H9 (cell line): ENCODE measurements around the gene ZNF771. TPM values are rescaled to one million over a fixed set of nuclear protein-coding genes. Genes with fewer than 3 reads are reported as not detected.

Experiments
- DNase-seq: peaks from one replicate; pipeline ENCODE4 v3.0.0-alpha.2; 2017
- H2AFZ ChIP-seq: one replicate; pipeline ENCODE4 v1.6.1; 2013; ENCODE audit warnings: mild to moderate bottlenecking, low read length, control low read depth, moderate library complexity
- H2AK5ac ChIP-seq: 2 replicates; pipeline ENCODE4 v1.6.1; 2013; ENCODE audit warnings: low read length, control low read depth, mixed read lengths; ENCODE audit not compliant: insufficient read length
- H2BK120ac ChIP-seq: one replicate; pipeline ENCODE4 v1.6.1; 2013; ENCODE audit warnings: low read depth, mild to moderate bottlenecking, low read length, control low read depth, inconsistent platforms; ENCODE audit not compliant: poor library complexity, severe bottlenecking
- H2BK12ac ChIP-seq: 2 replicates; pipeline ENCODE4 v1.6.1; 2013; ENCODE audit warnings: low read length, control low read depth, mixed read lengths, low read depth; ENCODE audit not compliant: insufficient read length
- H2BK15ac ChIP-seq: 2 replicates; pipeline ENCODE4 v1.6.1; 2013; ENCODE audit warnings: low read depth, low read length, control low read depth
- H2BK20ac ChIP-seq: one replicate; pipeline ENCODE4 v1.6.1; 2013; ENCODE audit warnings: low read depth, mild to moderate bottlenecking, low read length, control low read depth, inconsistent platforms; ENCODE audit not compliant: poor library complexity, severe bottlenecking
- H2BK5ac ChIP-seq: 2 replicates; pipeline ENCODE4 v1.6.1; 2013; ENCODE audit warnings: low read length, control low read depth, mixed read lengths; ENCODE audit not compliant: insufficient read length
- H3K14ac ChIP-seq: 2 replicates; pipeline ENCODE4 v1.6.1; 2013; ENCODE audit warnings: low read length, control low read depth; ENCODE audit not compliant: insufficient read depth
- H3K18ac ChIP-seq: 2 replicates; pipeline ENCODE4 v1.6.1; 2013; ENCODE audit warnings: low read depth, mild to moderate bottlenecking, mixed read lengths, low read length, control low read depth; ENCODE audit not compliant: insufficient read length
- H3K23ac ChIP-seq: 2 replicates; pipeline ENCODE4 v1.6.1; 2013; ENCODE audit warnings: low read length, control low read depth, mixed read lengths, low read depth; ENCODE audit not compliant: insufficient read length
- H3K23me2 ChIP-seq: 2 replicates; pipeline ENCODE4 v1.6.1; 2013; ENCODE audit warnings: low read depth, mild to moderate bottlenecking, mixed read lengths, low read length, control low read depth; ENCODE audit not compliant: insufficient read length, poor library complexity, severe bottlenecking
- H3K27ac ChIP-seq: 2 replicates; pipeline ENCODE4 v1.5.1; 2013; ENCODE audit warnings: low read length, control low read depth, mixed read lengths, low read depth; ENCODE audit not compliant: insufficient read length
- H3K27me3 ChIP-seq: 2 replicates; pipeline ENCODE4 v1.6.1; 2013; ENCODE audit warnings: low read length, control low read depth, inconsistent platforms; ENCODE audit not compliant: insufficient read depth
- H3K4ac ChIP-seq: 2 replicates; pipeline ENCODE4 v1.6.1; 2013; ENCODE audit warnings: low read depth, mild to moderate bottlenecking, control low read depth, inconsistent platforms, low read length, moderate library complexity
- H3K4me1 ChIP-seq: 2 replicates; pipeline ENCODE4 v1.6.1; 2013; ENCODE audit warnings: low read length, control low read depth, inconsistent platforms; ENCODE audit not compliant: insufficient read depth
- H3K4me2 ChIP-seq: 2 replicates; pipeline ENCODE4 v1.6.1; 2013; ENCODE audit warnings: low read length, control low read depth, mixed read lengths; ENCODE audit not compliant: insufficient read length, insufficient read depth
- H3K56ac ChIP-seq: 2 replicates; pipeline ENCODE4 v1.6.1; 2013; ENCODE audit warnings: low read depth, mild to moderate bottlenecking, mixed read lengths, low read length, control low read depth; ENCODE audit not compliant: insufficient read length
- H3K79me1 ChIP-seq: 2 replicates; pipeline ENCODE4 v1.6.1; 2013; ENCODE audit warnings: low read depth, mild to moderate bottlenecking, moderate library complexity, low read length, control low read depth, inconsistent platforms; ENCODE audit not compliant: insufficient read depth, poor library complexity, severe bottlenecking
- H3K79me2 ChIP-seq: 2 replicates; pipeline ENCODE4 v1.6.1; 2013; ENCODE audit warnings: low read length, control low read depth, inconsistent platforms; ENCODE audit not compliant: insufficient read depth
- H3K9ac ChIP-seq: 2 replicates; pipeline ENCODE4 v1.6.1; 2013; ENCODE audit warnings: low read length, control low read depth, mixed read lengths; ENCODE audit not compliant: insufficient read length; ENCODE audit errors: extremely low read depth
- H3K9me3 ChIP-seq: one replicate; pipeline ENCODE4 v1.6.1; 2013; ENCODE audit warnings: low read depth, low read length, inconsistent platforms; ENCODE audit not compliant: control insufficient read depth
- H3T11ph ChIP-seq: one replicate; pipeline ENCODE4 v1.6.1; 2013; ENCODE audit warnings: mild to moderate bottlenecking, low read length, control low read depth, inconsistent platforms
- H4K20me1 ChIP-seq: one replicate; pipeline ENCODE4 v1.6.1; 2013; ENCODE audit not compliant: control insufficient read depth, insufficient read length, insufficient read depth
- H4K5ac ChIP-seq: 2 replicates; pipeline ENCODE4 v1.6.1; 2013; ENCODE audit warnings: low read depth, mild to moderate bottlenecking, mixed read lengths, low read length, control low read depth; ENCODE audit not compliant: insufficient read length
- H4K8ac ChIP-seq: replicated peaks from 2 replicates; pipeline ENCODE4 v1.6.1; 2013; ENCODE audit warnings: low read length, control low read depth, mixed read lengths, low read depth; ENCODE audit not compliant: insufficient read length
- H4K91ac ChIP-seq: 2 replicates; pipeline ENCODE4 v1.6.1; 2013; ENCODE audit warnings: low read depth, mild to moderate bottlenecking, moderate library complexity, mixed read lengths, low read length, control low read depth; ENCODE audit not compliant: insufficient read length
- H3K27ac Mint-ChIP-seq, 3 experiments: 2 replicates in 2 of 3; 3 replicates in 1 of 3; pipeline ENCODE4 v1.8.0; 2020 to 2021; ENCODE audit warnings: mixed read lengths in 3 of 3, mild to moderate bottlenecking in 1 of 3, moderate library complexity in 1 of 3
- H3K27me3 Mint-ChIP-seq: 2 replicates; pipeline ENCODE4 v1.8.0; 2021; ENCODE audit warnings: low read depth, mild to moderate bottlenecking, moderate library complexity, mixed read lengths
- H3K36me3 Mint-ChIP-seq, 3 experiments: 2 replicates in 2 of 3; 3 replicates in 1 of 3; pipeline ENCODE4 v1.8.0; 2020 to 2021; ENCODE audit warnings: low read depth in 3 of 3, mixed read lengths in 3 of 3; ENCODE audit not compliant: insufficient read depth in 1 of 3
- H3K4me1 Mint-ChIP-seq, 2 experiments: 2 replicates each; pipeline ENCODE4 v1.8.0; 2020; ENCODE audit warnings: mixed read lengths in 2 of 2
- H3K4me3 Mint-ChIP-seq, 2 experiments: 2 replicates in 1 of 2; 3 replicates in 1 of 2; pipeline ENCODE4 v1.8.0; 2020 to 2021; ENCODE audit warnings: mild to moderate bottlenecking in 2 of 2, mixed read lengths in 2 of 2, moderate library complexity in 1 of 2
- H3K9me3 Mint-ChIP-seq, 2 experiments: 2 replicates in 1 of 2; 3 replicates in 1 of 2; pipeline ENCODE4 v1.8.0; 2020; ENCODE audit warnings: mild to moderate bottlenecking in 2 of 2, mixed read lengths in 2 of 2, moderate library complexity in 1 of 2
- WGBS: extraction: QIAGEN DNeasy Blood & Tissue Kit; methylation state at CpG from one replicate; pipeline ENCODE4 v1.1.7; 2013; ENCODE audit warnings: missing lambda C conversion rate, low lambda C conversion rate, mixed read lengths; ENCODE audit not compliant: insufficient read length; ENCODE audit errors: extremely low coverage; 5-methylcytosine and 5-hydroxymethylcytosine counted together
- total RNA-seq: library from RNA; stranded (reverse); gene quantifications from 2 replicates; pipeline ENCODE4 v1.2.1, GENCODE V29; 2021
- TF ChIP-seq, protein P1 (sequence below): fragments of 200-600 bp; sonication (generic); conservative IDR thresholded peaks from 3 replicates; pipeline ENCODE4 v1.8.0; 2021; ENCODE audit warnings: antibody characterized with exemption, mild to moderate bottlenecking

ZNF771 gene
- total RNA-seq, 1 experiment from 2014 or later, result 10.5 TPM

GRCh38 chr16:30430428-30430970, 23.1 kb downstream of the ZNF771 start:
- peaks cover 4 to 12% of the 10 kb centered on the region in 2 experiments; a peak in 3 of 4 replicates for H3K4me1 Mint-ChIP-seq
- no peak overlapping the region for H3K23ac ChIP-seq
- no peak overlapping the region for H4K8ac ChIP-seq
- no peak overlapping the region for H3K4me3 Mint-ChIP-seq
- no CpG with 5 or more reads among the region's 19 CpGs for WGBS
- H3K79me2 ChIP-seq, result peaks cover 4% of the 10 kb centered on the region; the same call in 1 of the 2 replicates
- TF ChIP-seq, protein P1, sequence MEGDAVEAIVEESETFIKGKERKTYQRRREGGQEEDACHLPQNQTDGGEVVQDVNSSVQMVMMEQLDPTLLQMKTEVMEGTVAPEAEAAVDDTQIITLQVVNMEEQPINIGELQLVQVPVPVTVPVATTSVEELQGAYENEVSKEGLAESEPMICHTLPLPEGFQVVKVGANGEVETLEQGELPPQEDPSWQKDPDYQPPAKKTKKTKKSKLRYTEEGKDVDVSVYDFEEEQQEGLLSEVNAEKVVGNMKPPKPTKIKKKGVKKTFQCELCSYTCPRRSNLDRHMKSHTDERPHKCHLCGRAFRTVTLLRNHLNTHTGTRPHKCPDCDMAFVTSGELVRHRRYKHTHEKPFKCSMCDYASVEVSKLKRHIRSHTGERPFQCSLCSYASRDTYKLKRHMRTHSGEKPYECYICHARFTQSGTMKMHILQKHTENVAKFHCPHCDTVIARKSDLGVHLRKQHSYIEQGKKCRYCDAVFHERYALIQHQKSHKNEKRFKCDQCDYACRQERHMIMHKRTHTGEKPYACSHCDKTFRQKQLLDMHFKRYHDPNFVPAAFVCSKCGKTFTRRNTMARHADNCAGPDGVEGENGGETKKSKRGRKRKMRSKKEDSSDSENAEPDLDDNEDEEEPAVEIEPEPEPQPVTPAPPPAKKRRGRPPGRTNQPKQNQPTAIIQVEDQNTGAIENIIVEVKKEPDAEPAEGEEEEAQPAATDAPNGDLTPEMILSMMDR, result peak; percentile 52; the same call in 2 of the 3 replicates
- no peak overlapping the region for H3K9ac ChIP-seq
- H3K4me1 ChIP-seq, result no peaks in the 10 kb centered on the region
- no peak for DNase-seq
- H3K9me3 Mint-ChIP-seq, result no peaks in the 10 kb centered on the region; a peak in 2 of 5 replicates
- H3K9me3 ChIP-seq, result no peaks in the 10 kb centered on the region
- peaks cover 8% of the 10 kb centered on the region for H3K79me1 ChIP-seq
- peak overlapping the region; percentile 25 for H3K4me2 ChIP-seq
- no peaks in the 10 kb centered on the region for H3K27me3 ChIP-seq
- peaks cover 9% of the 10 kb centered on the region for H3K23me2 ChIP-seq
- no peak overlapping the region for H3T11ph ChIP-seq
- H4K5ac ChIP-seq, result peak overlapping the region; percentile 27
- H2BK120ac ChIP-seq, result no peak overlapping the region
- no peak overlapping the region for H2BK12ac ChIP-seq
- H3K4ac ChIP-seq, result no peak overlapping the region
- no peaks in the 10 kb centered on the region for H4K20me1 ChIP-seq
- H3K36me3 Mint-ChIP-seq, result peaks cover 16 to 24% (median 19%) of the 10 kb centered on the region in 3 experiments
- peak overlapping the region; percentile 78 for H2AFZ ChIP-seq
- no peak overlapping the region for H2BK5ac ChIP-seq
- peak overlapping the region; percentile 87 for H3K14ac ChIP-seq
- H2AK5ac ChIP-seq, result no peak overlapping the region
- no peak overlapping the region for H3K56ac ChIP-seq
- no peak overlapping the region for H2BK20ac ChIP-seq
- no peak overlapping the region for H2BK15ac ChIP-seq
- H3K27me3 Mint-ChIP-seq, result peaks cover 28% of the 10 kb centered on the region
- H3K27ac Mint-ChIP-seq, result no peak overlapping the region
- peak overlapping the region; percentile 64 for H3K18ac ChIP-seq
- H3K27ac ChIP-seq, result no peak overlapping the region
- no peak overlapping the region for H4K91ac ChIP-seq
